NK-92 treated with Interleukin-12 subunit alpha and Interleukin-12 subunit beta, amount 100 ng/mL, for 24 hours (cell line): ENCODE results near the gene KIF20B.

ENCODE experiments used
- DNase-seq: peaks from one replicate; lab custom pipeline; 2025; lab: John Stamatoyannopoulos, UW

KIF20B gene, protein sequence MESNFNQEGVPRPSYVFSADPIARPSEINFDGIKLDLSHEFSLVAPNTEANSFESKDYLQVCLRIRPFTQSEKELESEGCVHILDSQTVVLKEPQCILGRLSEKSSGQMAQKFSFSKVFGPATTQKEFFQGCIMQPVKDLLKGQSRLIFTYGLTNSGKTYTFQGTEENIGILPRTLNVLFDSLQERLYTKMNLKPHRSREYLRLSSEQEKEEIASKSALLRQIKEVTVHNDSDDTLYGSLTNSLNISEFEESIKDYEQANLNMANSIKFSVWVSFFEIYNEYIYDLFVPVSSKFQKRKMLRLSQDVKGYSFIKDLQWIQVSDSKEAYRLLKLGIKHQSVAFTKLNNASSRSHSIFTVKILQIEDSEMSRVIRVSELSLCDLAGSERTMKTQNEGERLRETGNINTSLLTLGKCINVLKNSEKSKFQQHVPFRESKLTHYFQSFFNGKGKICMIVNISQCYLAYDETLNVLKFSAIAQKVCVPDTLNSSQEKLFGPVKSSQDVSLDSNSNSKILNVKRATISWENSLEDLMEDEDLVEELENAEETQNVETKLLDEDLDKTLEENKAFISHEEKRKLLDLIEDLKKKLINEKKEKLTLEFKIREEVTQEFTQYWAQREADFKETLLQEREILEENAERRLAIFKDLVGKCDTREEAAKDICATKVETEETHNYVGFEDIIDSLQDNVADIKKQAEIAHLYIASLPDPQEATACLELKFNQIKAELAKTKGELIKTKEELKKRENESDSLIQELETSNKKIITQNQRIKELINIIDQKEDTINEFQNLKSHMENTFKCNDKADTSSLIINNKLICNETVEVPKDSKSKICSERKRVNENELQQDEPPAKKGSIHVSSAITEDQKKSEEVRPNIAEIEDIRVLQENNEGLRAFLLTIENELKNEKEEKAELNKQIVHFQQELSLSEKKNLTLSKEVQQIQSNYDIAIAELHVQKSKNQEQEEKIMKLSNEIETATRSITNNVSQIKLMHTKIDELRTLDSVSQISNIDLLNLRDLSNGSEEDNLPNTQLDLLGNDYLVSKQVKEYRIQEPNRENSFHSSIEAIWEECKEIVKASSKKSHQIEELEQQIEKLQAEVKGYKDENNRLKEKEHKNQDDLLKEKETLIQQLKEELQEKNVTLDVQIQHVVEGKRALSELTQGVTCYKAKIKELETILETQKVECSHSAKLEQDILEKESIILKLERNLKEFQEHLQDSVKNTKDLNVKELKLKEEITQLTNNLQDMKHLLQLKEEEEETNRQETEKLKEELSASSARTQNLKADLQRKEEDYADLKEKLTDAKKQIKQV (N-terminal part only)

DNA sequence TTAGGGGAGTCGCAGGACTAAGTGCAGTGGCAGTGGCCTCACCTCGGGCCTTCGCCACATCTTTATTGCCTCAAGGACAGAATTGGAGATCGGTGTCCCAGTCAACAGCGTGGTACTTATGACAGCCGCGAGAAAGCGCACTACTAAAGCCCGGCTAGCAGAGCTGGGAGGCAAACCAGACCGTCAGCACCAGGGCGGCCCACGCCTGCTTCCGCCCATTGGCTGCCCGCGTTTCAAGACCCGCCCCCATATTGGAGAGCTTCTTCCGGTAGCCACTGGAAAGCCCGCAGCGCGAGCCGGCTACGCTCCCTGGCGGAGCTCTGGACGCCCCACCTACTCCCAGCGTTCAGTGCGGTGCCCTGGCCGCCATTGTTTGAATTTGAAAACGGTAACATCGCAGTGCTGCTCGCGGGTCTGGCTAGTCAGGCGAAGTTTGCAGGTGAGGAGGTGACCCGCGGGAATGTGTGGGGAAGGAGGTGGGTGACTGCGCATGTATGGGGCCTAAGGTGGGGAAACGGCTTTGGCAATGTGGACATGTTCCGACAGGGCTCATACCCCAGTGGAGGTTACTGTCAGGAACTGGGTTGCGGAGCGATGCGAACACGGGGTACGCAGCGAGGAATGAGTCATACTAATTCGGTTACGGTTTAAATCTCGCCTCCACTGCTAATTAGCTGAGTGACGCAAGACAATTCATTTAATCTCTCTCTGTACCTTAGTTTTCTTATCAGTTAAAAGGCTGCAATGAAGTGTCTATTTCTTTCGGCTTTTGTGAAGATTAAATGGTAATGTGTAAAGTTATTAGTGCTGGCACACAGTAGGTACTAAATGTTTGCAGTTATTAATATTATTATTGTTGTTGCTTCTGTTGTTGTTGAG is at the start of gene KIF20B:
Gene KIF20B, plus strand, starts transcription at position 349 of the 879 bp plus-strand sequence. CDS start 3,705 bp downstream, outside the sequence.
- DNase-seq, result peak; percentile 95

DNA sequence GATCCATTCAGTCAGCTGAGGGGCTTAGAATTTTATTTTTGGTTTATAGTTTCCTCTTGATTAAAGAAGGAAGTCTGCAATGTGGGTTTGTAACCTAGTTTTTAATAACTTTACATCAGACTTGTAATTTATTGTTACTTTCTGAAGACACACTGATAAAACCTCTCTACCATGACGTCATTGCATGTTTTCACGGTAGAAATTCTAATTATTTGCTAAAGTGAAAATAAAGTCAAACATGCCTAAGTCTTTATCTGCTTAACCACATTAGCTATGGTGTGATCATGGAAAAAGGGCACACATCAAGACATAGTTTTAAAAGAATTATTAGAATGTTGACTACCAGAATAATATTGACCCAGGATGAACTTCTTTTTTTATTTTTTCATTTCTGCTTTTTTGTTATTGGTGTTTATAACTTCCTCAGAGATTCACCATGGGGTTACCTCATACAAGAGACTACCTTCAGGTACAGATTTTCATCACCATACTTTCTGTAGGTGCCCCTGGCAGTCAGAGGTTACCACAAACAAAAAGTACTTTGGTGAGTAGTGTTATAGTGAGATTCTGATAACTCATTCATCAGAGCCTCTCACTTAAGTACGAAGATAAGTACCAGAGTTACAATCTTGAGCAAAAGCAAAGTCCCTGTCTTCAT is 49.3 kb upstream of the KIF20B start:
- no peak for DNase-seq

DNA sequence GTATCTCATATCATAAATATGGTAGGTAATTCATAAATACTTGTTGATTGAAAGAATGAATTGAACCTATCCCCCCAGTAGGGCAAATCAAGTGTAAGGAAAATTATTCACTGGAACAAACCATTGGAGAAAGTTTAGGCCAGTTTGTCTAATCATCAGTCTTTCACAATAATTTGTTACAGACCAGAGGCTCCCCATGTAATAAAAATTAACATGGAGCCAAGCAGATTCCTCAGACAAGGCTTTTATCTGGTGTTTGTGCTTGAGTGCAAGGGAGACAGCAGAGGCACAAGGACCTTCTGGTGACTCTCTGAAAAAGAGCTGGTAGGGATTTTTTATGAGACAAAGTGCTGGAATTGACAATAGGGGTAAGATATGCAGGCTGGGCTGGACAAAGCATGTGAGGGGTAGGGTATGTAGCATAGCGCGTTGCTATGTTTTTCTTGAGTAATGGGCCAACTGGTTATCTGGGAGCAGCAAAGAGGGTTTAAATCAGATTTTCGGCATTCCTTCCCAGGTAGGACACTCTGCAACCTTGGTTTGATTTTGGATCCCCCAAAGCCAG is 48.5 kb upstream of the KIF20B start:
- no peak for DNase-seq

DNA sequence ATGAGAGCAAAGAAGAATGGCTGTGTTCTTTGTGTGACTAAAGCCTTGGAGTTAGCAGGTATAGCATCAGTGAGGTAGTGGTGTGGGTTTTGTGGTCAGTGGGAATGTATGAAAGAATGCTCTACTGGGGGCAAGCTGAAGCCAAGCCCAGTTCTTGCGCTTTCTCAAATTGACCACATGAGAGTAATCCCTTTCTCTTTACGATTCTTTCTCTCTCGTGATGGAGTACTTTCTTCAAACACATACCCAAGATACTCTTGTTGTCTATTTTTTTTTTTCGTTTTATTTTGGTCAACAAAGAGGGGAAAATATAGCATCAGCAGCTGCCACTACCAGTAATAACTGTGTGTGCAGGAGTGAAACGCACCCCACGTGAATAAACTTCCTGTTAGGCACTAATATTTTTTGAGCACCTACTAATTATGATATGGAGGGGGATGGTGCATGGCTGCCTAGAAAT is 48.0 kb upstream of the KIF20B start:
- DNase-seq, result no peak

DNA sequence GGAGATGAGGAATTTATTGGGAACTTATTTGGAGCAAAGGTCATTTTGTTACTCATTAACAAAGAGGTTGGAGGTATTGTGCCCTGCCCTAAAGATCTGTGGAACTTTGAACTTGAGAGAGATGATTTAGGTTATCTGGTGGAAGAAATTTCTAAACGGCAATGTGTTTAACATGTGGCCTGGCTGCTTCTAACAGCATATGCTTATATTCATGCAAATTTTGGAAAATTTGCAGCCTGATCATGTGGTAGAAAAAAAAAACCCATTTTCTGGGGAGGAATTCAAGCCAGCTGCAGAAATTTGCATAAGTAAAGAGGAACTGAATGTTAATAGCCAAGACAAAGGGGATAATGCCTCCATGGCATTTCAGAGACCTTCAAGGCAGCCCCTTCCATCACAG is 45.7 kb upstream of the KIF20B start:
- no peak for DNase-seq

DNA sequence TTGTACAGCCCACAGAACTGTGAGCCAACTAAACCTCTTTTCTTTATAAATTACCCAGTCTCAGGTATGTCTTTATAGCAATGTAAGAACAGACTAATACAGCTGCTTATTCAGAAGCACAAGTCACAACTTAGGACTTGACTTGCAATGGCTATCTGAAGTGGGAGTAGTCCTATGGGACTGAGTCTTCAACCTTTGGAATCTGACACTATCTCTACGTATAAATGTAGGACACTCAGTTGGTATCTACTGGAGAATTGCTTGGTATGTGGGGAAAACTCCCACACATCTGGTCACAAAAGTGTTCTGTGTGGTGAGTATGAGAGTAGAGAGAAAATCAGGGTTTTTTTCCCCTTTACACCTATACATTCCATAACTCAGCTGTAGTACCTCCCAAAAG is 44.1 kb upstream of the KIF20B start:
- DNase-seq, result no peak

DNA sequence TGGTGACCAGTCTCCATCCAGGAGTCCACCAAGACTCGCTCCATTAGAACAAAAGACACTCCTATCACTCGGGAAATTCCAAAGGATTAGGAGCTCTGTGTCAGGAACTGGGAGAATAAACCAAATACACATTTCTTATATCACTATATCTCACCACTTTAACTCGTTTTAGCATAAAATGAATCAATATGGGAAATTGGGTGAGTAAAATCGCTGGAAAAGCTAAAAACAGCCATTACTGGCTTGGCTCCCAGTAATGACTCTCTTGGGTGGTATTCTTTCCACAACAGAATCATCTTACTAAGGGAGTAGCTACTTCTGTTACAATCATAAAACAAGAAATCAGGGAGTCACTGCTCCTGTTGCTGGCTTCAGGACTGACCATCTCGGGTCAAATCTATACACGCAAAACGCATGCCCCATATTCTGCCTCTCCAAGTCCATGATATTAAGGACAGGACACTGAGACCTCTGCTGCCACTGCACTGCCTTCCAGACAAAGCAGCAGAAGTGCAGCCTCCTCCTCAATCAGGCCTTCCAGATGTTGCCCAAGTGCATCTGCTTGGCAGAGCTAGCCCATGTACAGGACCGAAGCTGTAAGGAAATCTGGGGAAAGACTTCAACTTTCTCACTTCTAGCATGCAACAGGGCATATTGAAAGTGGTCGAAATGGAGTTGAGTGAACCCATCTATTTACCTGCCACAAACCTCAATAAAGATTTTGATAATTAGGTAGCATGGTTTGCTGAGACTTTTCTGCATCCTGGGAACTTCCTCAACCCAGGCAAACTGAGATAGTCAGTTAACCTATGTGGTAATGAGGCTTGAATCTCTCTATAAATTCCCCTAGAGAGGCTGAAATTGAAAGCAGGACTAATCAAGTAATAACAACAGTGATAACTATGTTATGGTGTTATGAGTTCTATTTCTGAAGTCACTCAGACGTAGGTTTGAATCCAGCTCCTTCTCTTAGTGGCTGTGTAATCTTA is 42.0 kb upstream of the KIF20B start:
- no peak for DNase-seq

DNA sequence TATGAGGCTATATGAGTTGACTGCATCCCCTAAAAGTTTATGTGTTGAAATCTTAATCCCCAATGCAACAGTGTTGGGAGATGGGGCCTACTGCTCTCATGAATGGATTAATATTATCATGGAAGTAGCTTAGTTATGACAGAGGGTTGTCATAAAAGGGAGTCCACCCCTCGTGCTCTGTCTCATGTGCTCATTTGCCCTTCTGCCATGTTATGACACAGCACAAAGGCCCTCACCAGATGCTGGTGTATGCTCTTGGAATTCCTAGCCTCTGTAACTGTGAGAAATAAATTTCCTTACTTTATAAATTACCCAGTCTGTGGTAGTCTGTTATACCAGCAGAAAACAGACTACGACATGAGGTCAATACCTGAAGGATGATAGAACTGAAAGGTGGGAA is 38.8 kb upstream of the KIF20B start:
- DNase-seq, result no peak

DNA sequence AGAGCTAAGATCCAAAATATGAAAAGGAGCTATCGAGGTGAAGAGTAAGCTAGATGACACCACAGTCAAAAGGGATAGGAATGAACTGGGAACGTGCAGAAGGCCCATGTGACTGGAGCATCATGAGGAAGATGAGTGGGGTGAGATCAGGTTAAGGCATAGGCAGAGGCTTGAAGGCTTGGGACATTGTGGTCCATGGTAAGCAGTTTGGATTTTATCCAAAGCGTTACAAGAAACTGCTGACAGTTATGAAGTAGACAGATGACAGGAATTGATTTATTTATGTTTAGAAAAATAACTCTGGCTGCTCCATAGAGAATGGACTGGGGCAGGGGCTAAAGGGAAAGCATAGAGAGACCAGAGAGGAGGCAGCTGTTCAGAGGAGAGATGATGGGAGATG is 38.2 kb upstream of the KIF20B start:
- no peak for DNase-seq

DNA sequence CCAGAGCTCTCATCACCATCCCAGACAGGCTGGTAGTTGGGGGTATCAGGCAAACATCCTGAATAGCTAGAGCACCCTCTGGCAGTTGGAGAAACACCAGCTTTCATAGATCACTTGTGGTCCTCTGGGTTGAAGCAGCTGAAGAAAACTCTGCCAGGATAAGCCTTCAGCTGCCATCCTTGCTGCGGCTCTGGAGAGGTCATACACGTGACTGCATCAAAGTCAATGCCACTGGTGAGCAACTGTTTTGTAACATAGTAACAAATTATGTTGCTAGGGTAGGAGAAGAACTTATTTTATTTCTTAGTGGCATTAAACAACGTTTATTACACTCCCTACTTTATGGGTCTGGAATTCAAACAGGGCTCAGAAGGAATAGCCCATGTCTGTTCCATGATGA is 37.2 kb upstream of the KIF20B start:
- no peak for DNase-seq

DNA sequence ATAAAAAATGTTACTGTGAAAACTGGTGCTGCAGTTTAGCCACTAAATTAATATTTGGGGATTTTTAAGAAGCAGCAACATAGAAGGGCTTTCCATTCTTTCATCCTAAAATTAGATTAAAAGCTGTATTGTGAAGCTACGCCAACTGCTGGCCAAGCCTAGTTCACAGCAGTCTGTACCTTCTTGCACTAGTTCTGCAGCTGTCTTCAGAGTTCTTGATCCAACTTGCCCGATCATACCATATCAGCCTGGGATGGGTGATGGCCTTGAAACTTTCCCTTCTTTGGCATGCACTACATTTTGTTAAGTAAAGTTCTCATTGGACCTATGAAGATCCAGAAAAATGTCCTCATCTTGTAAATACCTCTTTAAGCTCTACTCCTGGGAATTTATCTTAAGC is 36.1 kb upstream of the KIF20B start:
- no peak for DNase-seq

DNA sequence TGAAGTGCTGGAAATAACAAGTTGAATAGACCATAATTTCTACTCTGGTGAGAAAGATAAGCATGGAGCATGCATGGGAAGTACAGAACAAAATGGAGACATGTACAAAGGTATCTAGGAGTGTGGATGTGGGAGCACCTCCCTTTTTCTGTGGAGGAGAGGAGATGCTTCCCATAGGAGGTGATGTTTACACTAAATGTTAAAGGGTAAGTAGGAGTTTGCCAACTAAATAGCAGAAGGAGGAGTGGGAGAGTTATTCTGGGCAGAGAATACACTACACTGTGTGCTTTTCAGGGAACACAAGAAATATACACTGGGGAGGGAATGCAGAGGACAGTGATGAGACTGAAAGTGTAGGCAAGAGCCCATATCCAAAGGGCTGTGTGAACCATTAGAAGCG is 35.3 kb upstream of the KIF20B start:
- DNase-seq, result no peak

DNA sequence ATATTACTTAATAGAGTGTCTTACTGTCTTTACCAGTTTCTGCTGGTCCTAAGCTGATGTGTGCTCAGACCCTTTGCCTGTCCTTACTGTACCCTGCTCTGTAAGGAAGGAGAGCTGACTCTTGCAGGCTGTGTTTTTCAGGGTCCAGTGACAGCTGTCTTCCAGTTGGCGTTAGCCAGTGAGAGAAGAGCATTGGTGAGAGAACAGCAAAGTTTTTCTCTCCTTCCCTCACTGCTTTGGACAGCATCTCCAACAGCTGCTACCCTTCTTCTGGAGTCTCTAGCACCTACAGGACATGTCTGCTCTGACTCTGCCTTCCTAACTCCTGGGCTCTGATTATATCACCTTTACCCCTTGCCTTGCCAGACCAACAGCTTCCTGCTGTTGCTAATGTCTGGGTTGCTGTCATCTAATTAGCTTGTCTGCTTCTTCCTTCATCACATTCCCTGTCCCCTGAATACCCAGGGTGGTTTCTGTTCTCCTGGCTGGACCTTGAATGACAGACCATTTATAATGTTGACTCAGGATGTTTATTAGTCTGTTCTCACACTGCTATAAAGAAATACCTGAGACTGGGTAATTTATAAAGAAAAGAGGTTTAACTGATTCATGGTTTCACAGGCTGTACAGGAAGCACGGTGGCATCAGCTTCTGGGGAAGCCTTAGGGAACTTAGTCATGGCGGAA is 32.9 kb upstream of the KIF20B start:
- DNase-seq, result no peak

DNA sequence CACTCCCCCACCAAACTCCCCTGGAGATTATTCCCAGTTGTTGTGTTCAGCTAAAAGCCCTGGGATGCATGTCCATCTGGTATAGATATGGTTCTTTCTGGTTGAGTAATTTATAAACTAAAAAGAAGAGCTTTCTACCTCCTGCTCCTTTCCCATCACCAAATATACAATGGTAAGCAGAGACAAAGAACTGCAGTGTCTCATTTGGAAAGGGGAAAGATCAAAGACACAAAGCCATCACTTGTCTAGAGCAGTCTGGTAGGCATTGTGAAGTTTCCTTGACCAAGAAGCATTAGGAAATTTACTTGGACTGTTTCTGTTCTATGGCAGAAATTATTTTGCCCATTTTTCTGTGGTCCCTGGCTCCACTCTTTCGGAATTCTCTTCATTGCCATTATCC is 31.4 kb upstream of the KIF20B start:
- no peak for DNase-seq

DNA sequence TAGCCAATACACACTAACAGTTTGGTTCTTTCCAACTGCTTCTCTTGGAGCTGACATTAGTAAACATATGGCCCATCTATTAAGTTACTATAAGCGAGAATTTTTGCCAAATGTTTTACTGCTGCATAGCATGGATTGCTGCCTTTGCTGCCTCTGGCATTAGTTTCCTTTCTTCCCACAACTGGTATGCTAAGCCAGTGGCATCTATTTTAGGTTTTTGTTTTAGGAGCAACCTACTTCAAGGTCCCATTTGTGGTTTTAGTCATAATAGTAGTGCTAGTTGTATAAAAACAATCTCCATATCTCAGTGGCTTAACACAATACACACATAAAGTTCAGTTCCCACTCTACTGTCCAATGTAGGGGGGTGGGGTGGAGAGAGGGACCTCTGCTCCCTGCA is 30.5 kb upstream of the KIF20B start:
- no peak for DNase-seq

DNA sequence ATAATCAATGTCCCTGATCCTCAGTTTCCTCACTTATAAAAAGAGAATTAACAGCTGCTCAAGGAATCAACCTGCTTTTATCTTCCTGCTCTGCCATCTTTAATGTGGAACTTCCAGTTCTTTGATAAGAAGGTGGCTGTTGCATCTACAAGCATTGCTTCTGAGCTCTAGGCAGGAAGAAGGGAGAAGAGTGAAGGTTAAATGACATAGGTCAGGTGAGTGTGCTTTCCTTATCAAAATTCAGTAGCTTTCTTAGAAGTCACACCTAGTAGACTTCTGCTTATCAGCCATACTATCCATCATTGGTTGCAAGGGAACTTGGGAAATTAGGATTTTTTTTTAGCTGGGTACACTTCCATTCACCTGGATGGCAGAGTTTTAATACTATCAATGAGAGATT is 24.0 kb upstream of the KIF20B start:
- no peak for DNase-seq

DNA sequence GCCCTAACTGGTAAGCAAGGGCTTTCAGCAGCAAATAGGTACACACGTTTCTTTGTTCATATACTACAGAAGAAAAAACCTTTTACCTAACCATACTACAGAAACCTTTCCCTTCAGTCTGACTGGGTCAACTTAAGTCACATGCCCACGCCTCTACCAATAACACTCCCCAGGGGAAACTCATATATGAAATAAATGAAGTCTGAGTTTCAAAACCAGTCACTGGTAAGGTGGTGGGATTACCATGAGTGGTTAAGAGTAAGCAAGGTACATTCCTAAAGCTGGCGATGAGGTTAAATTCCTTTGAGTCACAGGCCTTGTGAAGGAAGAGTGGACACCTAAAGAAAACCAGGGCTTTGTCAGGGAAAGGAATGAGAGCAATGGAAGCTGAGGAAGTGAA is 21.4 kb upstream of the KIF20B start:
- DNase-seq, result no peak

DNA sequence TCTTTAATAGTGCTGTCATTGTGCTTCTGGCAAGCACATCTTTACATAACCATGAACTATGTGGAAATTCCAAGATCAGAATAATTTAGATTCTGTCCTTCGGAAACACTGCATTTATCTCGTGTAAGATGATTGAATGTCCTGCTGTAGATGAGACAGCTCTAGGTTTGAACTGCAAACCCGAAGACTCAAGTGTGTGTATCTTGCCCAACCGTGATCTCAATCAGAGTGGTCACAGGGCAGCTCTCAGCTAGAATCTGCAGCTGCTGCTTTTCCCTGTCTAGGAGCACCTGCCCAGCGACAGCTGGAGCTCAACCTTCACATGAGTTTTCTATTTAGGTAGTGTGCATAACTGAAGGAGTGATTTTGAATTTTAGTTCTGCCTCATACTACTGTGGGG is 17.5 kb upstream of the KIF20B start:
- no peak for DNase-seq

DNA sequence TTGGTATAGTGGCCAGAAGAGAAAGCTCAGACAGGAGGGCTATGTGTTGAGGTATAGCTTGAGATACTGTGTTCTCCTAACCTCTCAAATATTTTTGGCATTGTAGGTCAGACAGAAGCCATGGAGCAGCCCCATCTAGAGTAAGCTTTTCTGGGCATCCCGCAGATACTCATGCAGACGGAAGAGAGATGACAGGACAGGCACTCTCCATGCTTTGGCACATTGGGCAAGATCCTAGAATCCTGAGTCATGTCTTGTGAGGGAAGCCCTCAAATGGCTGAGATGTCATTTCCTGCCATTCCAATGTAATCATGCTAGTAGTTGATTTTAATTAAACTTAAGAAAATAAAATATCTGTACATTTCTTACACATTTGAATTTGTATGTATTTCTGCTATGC is 16.8 kb upstream of the KIF20B start:
- no peak for DNase-seq
